Coronary artery (tissue), 2 donors: Measurements from ENCODE around the gene RECK.
A peak's percentile ranks its signal among the peaks of the same experiment; 100 is the strongest.

ENCODE experiments used
- DNase-seq: peaks from one replicate; pipeline ENCODE4 v3.0.0-alpha.2; 2017; ENCODE audit warnings: low spot score
- H3K27ac ChIP-seq, 2 donors: fragments of 200-600 bp; sonication (generic); one replicate each; pipeline ENCODE4 v1.5.1; 2016 to 2019
- H3K4me3 ChIP-seq: fragments of 200-600 bp; sonication (generic); 2 replicates; pipeline ENCODE4 v1.5.1; 2016; ENCODE audit warnings: mild to moderate bottlenecking, moderate library complexity
- TF ChIP-seq, protein P1 (sequence below): fragments of 200-600 bp; sonication (generic); IDR thresholded peaks from one replicate; pipeline ENCODE4 v1.5.1; 2019; ENCODE audit warnings: antibody characterized with exemption

RECK gene

DNA sequence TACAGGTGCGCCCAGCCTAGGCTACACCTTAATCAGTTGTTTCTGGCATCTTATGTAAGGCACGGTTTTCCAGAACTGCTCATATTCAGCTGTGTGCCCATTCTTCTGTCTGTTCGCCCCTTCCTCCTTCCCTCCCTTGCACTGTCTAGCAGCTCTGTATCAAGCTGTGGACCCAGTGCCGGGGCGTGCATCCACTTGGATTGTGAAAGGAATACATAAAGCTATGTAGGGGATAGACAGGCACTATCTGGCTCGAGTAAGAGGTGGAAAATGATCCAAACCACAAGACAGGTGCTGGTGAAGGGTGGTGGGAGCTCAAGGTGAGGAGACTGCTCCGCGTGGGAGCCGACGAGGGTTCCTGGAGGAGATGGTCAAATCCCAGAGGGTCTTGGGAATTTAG, 101.8 kb downstream of the RECK start:
- H3K27ac ChIP-seq = no peak overlapping the region
- DNase-seq = no peak
- TF ChIP-seq, protein P1, sequence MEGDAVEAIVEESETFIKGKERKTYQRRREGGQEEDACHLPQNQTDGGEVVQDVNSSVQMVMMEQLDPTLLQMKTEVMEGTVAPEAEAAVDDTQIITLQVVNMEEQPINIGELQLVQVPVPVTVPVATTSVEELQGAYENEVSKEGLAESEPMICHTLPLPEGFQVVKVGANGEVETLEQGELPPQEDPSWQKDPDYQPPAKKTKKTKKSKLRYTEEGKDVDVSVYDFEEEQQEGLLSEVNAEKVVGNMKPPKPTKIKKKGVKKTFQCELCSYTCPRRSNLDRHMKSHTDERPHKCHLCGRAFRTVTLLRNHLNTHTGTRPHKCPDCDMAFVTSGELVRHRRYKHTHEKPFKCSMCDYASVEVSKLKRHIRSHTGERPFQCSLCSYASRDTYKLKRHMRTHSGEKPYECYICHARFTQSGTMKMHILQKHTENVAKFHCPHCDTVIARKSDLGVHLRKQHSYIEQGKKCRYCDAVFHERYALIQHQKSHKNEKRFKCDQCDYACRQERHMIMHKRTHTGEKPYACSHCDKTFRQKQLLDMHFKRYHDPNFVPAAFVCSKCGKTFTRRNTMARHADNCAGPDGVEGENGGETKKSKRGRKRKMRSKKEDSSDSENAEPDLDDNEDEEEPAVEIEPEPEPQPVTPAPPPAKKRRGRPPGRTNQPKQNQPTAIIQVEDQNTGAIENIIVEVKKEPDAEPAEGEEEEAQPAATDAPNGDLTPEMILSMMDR = no peak
- no peak overlapping the region for H3K4me3 ChIP-seq

DNA sequence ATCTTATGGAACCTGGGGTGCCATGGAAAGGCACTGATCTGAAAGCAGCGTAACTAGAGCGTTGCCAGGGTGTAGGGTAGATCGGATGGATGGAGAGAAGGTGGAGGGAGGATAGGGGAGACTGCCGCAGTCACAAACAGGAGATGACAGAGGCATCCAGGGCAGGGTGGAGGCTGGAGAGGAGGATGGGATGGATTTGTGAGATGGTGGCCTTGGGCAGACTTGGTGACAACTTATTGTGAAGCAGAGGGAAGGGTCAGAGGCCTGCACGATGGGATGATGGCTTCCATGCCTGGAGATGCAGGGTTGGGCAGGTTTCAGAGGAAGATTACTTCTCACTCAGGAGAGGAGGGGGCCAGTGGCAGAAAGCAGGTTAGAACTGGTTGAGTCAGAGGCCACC, 102.2 kb downstream of the RECK start:
- DNase-seq = no peak
- Histone ChIP-seq H3K27ac (no peak overlapping the region), H3K4me3 (no peak overlapping the region)
- TF ChIP-seq, protein P1 = no peak

DNA sequence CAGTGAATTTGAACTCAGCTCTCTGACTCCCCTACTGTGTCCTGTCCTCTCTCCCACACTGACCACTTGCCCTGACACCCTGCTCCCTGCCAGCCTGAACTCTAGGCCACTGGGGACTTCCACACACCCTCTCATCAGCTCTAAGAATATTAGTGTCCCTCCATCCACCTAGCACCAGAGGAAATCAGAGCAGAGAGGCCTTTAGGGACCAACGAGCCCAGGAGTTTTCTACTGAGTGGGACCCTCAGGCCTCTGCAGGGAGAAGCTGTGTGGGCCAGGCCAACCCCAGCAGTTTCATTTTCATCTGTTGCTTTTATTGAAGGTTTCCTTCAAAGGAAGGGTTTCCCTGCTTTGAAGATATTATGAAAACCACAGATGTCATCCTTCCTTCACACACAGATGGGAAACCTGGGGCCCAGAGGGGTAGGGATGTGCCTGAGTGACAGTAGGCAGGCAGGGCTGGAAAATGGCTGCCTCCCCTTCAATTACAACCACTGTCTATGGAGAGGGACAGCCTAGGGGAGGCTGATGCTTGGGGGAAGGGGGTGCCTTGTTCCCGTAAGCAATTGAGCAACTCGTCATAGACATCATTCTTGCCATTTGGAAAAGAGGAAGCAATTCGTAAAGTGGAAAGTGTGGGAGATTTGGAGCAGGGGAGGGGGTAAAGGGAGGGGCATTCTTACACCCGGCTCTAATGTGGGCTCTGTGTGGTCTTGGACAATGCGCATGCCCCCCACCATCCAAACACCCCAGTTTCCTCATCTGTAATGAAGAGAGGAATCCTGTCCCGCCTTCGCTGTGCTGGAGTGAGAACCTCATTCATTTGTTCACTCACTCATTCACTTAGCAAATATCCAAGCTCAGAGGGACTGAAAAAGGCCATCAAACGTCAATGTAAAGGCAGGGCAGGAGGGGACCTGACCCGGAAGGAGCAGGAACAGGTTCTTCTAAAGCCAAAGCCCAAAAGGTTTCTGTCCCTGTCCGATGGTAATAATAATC, 103.7 kb downstream of the RECK start:
- TF ChIP-seq, protein P1 = no peak
- Histone ChIP-seq H3K27ac (peak overlapping the region in 1 of 2 donors; percentile 46), H3K4me3 (no peak overlapping the region)
- no peak for DNase-seq

DNA sequence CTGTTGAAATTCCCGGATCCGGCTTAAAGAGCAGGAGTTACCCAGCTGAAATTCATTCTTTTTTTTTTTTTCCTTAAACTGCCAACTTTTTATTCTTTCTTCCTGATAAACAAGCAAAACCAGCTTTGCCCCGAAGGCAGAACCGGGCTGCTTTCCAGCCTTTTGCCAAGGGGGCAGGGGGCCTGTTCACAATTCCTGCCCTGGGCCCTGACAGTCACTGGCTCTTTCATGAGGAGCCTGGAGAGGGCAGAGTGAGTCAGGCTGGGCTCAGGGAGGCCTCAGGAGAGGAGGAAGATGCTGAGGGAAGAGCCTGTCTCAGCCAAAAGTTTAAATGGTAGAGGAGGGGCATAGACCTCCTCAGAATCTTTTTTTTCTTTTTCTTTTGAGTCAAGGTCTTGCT, 104.6 kb downstream of the RECK start:
- TF ChIP-seq, protein P1 = no peak
- DNase-seq = no peak
- Histone ChIP-seq H3K27ac (no peak overlapping the region), H3K4me3 (no peak overlapping the region)

DNA sequence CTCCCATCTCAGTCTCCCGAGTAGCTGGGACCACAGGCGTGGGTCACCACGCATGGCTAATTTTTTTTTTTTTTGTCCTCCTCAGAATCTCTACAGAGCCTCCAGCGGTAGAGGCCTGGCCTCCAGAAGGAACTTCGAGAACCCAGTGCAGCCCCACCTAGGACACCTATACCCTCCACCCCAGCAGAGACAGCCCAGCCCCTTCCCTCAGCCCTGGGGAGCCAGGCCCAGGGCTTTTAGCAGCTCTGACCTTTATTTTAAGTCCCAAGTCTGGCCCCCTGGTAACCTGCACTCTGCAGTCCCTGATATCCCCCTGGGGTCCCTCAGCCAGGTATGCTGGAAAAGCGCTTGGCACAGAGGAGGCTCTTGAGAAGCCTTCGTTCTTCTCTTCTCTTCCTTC, 105.0 kb downstream of the RECK start:
- Histone ChIP-seq H3K4me3 (no peak overlapping the region), H3K27ac (peak overlapping the region in 1 of 2 donors; percentile 91)
- TF ChIP-seq, protein P1 = no peak
- no peak for DNase-seq

DNA sequence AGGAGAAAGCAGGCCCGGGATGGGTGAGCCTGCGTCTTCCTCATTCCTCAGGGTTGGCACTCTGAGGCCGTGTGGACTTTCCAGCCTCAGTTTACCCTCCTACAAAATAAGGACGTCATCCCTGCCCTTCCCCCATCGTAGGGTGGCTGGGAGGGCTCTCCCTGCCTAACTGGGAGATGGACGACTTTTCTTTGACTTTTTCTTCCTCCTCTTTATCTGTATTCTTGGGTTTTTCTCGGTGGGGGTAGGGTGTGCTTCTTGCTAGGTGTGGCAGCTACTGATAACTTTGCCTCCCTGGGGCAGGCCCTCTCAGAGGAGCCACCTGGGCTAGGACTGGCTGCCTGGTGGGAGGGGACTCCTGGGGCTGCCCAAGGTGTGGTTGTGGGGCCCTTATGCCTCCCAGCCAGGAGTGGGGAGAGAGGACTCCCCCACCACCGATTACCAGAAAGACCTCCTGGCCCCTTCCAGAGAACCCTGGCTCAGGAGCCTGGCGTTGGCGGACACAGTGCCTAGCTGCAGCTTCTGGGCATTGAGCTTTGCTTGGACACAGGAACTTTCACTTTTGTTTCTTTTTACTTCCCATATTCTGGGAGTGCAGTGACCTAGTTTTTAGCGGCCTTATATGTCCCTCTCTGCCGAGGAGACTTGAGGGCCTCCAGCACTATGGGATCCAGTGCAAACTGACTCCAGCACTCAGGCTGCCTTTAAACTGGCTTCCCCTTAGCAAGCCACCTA, 106.0 kb downstream of the RECK start:
- H3K27ac ChIP-seq = peak overlapping the region; percentile 89 to 91
- no peak for DNase-seq

More for the DNA sequence above, 106.0 kb downstream of the RECK start:
- H3K4me3 ChIP-seq = peak overlapping the region; percentile 63
- TF ChIP-seq, protein P1 = no peak
